ENCODE measurements around the gene KHSRP. TPM values are rescaled to one million over a fixed set of nuclear protein-coding genes. Genes with fewer than 3 reads are reported as not detected.
A peak's percentile ranks its signal among the peaks of the same experiment; 100 is the strongest.

The KHSRP gene
- total and polyA plus RNA-seq, 2 of the 4 experiments (the other 2 are of a cell fraction) = 31.9 to 93.7 TPM

DNA sequence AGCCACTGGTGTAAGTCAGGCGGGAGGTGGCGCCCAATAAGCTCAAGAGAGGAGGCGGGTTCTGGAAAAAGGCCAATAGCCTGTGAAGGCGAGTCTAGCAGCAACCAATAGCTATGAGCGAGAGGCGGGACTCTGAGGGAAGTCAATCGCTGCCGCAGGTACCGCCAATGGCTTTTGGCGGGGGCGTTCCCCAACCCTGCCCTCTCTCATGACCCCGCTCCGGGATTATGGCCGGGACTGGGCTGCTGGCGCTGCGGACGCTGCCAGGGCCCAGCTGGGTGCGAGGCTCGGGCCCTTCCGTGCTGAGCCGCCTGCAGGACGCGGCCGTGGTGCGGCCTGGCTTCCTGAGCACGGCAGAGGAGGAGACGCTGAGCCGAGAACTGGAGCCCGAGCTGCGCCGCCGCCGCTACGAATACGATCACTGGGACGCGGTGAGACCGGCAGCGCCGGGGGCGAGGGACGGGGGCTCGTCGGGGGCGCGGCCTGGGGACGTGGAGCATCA is 52.0 kb downstream of the KHSRP start, which contains the start of gene ALKBH7 (continued):
- TF ChIP-seq MAZ (IDR thresholded peaks at IDR 0.05; ENCODE audit: borderline replicate concordance, low read depth, low read length) = peak; percentile 78; the same call in 1 of the 2 replicates

DNA sequence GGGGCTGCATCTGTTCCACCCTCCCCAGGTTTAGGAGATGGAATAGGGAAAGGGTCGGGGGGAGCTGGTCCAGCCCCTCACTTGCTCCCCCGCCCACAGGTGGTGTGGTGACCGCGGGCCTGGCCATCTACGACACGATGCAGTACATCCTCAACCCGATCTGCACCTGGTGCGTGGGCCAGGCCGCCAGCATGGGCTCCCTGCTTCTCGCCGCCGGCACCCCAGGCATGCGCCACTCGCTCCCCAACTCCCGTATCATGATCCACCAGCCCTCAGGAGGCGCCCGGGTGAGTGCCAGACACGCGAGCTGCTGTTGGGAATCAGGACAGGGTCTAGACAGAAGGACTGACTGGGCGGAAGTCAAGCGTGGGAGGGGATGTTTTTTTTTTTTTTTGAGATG is 60.3 kb downstream of the KHSRP start:
- POLR2A ChIA-PET (ENCODE audit: unreplicated experiment) = no interaction called here
- WGBS, 2 experiments (ENCODE audit: extremely low coverage in 2 of 2, insufficient read length in 1 of 2) = no CpG with 5 or more reads among the region's 21 CpGs
- dilution Hi-C loops (cut with HindIII; ENCODE audit: low sequenced_read_pairs, unreplicated experiment) = no loop called here

More for the DNA sequence above, 60.3 kb downstream of the KHSRP start:
- H3K18ac ChIP-seq (ENCODE audit: low read depth, low read length) = no peak overlapping the region
- intact Hi-C loops (cut with micrococcal nuclease) (no loop called here), in situ Hi-C loops (cut with MboI; ENCODE audit: low sequenced_read_pairs) (no loop called here)
- peaks cover 22 to 34% of the 10 kb centered on the region in 2 experiments for H3K79me1 ChIP-seq (ENCODE audit: low read depth in 1 of 2, low read length in 2 of 2)
- H4K8ac ChIP-seq (ENCODE audit: low read depth in 2 of 2, low read length in 2 of 2) = no peak overlapping the region
- no peak overlapping the region for H2BK120ac ChIP-seq (ENCODE audit: low read depth, low read length)
- no peaks in the 10 kb centered on the region for H3K27me3 ChIP-seq (ENCODE audit: control insufficient read depth, insufficient read depth, low read length)
- H3K4me1 ChIP-seq (ENCODE audit: control insufficient read depth, insufficient read depth, low read length) = peaks cover 5% of the 10 kb centered on the region
- no peak overlapping the region for H2AK5ac ChIP-seq (ENCODE audit: low read depth, low read length)
- no peak for DNase-seq
- no peaks in the 10 kb centered on the region for H3K9me3 ChIP-seq (ENCODE audit: control insufficient read depth, insufficient read depth, low read length)
- CTCF ChIA-PET = no interaction called here
- H3K23ac ChIP-seq (ENCODE audit: low read depth, low read length) = no peak overlapping the region
- no peak overlapping the region for H3K4ac ChIP-seq (ENCODE audit: low read depth, low read length)
- TF ChIP-seq RCOR1 (IDR thresholded peaks at IDR 0.05; ENCODE audit: insufficient replicate concordance, low read length) (no peak), RFX5 (IDR thresholded peaks at IDR 0.05; ENCODE audit: low read depth, low read length) (no peak), CHD1 (IDR thresholded peaks at IDR 0.05; ENCODE audit: low read depth, low read length) (no peak), BHLHE40 (IDR thresholded peaks at IDR 0.05; ENCODE audit: low read depth, low read length) (no peak), RAD21 (IDR thresholded peaks at IDR 0.05; ENCODE audit: low read length) (no peak), NFE2L2 (IDR thresholded peaks at IDR 0.05; ENCODE audit: low read depth, low read length) (no peak), MAZ (IDR thresholded peaks at IDR 0.05; ENCODE audit: borderline replicate concordance, low read depth, low read length) (no peak), SMC3 (IDR thresholded peaks at IDR 0.05; ENCODE audit: low read depth, low read length) (no peak), MXI1 (IDR thresholded peaks at IDR 0.05; ENCODE audit: borderline replicate concordance, low read depth, low read length) (no peak), POLR2A (IDR thresholded peaks at IDR 0.05; ENCODE audit: low read depth, low read length) (no peak), FOS (IDR thresholded peaks at IDR 0.05; ENCODE audit: low read depth, low read length) (no peak), CEBPB (IDR thresholded peaks at IDR 0.05; ENCODE audit: low read depth, low read length) (no peak)
- TF ChIP-seq, protein P1, sequence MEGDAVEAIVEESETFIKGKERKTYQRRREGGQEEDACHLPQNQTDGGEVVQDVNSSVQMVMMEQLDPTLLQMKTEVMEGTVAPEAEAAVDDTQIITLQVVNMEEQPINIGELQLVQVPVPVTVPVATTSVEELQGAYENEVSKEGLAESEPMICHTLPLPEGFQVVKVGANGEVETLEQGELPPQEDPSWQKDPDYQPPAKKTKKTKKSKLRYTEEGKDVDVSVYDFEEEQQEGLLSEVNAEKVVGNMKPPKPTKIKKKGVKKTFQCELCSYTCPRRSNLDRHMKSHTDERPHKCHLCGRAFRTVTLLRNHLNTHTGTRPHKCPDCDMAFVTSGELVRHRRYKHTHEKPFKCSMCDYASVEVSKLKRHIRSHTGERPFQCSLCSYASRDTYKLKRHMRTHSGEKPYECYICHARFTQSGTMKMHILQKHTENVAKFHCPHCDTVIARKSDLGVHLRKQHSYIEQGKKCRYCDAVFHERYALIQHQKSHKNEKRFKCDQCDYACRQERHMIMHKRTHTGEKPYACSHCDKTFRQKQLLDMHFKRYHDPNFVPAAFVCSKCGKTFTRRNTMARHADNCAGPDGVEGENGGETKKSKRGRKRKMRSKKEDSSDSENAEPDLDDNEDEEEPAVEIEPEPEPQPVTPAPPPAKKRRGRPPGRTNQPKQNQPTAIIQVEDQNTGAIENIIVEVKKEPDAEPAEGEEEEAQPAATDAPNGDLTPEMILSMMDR (conservative IDR thresholded peaks at IDR 0.05; ENCODE audit: low read depth, low read length) = no peak
- TF ChIP-seq, protein P2, sequence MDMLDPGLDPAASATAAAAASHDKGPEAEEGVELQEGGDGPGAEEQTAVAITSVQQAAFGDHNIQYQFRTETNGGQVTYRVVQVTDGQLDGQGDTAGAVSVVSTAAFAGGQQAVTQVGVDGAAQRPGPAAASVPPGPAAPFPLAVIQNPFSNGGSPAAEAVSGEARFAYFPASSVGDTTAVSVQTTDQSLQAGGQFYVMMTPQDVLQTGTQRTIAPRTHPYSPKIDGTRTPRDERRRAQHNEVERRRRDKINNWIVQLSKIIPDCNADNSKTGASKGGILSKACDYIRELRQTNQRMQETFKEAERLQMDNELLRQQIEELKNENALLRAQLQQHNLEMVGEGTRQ (IDR thresholded peaks at IDR 0.05; ENCODE audit: low read depth, low read length) = no peak
- no peak for ATAC-seq (ENCODE audit: low read depth)
- H4K5ac ChIP-seq (ENCODE audit: low read depth, low read length) = no peak overlapping the region
- no TSS peak for BruUV-seq (replicated peaks)
- H3K9ac ChIP-seq (ENCODE audit: low read depth, low read length) = no peak overlapping the region
- H2BK5ac ChIP-seq (ENCODE audit: low read depth, low read length, poor library complexity, severe bottlenecking) = no peak overlapping the region
- no peaks in the 10 kb centered on the region for H4K20me1 ChIP-seq (ENCODE audit: insufficient read depth, low read length)
- H3K4me2 ChIP-seq (ENCODE audit: low read depth, low read length) = no peak overlapping the region
- H4K91ac ChIP-seq (ENCODE audit: insufficient read depth, low read depth, low read length) = no peak overlapping the region
- H3K56ac ChIP-seq (ENCODE audit: extremely low read depth, insufficient read depth, low read length) = no peak overlapping the region
- no peak overlapping the region for H3K14ac ChIP-seq (replicated peaks; ENCODE audit: low read depth, low read length)
- H3K27ac ChIP-seq (ENCODE audit: insufficient read depth, low read length) = no peak overlapping the region
- no peak overlapping the region for H2AFZ ChIP-seq (replicated peaks; ENCODE audit: low read length, poor library complexity)
- H3K4me3 ChIP-seq (ENCODE audit: insufficient read depth, low read depth, low read length) = no peak overlapping the region
- no peak overlapping the region for H2BK20ac ChIP-seq (ENCODE audit: low read depth, low read length)
- no peaks in the 10 kb centered on the region for H3K9me1 ChIP-seq (ENCODE audit: insufficient read depth, low read length)
- no peak overlapping the region for H2AK9ac ChIP-seq (replicated peaks; ENCODE audit: low read depth, low read length, poor library complexity)
- no peak overlapping the region for H2BK15ac ChIP-seq (ENCODE audit: low read depth, low read length)
- H3K36me3 ChIP-seq (ENCODE audit: control insufficient read depth, insufficient read depth, low read length) = peaks cover 37% of the 10 kb centered on the region

Measured in IMR-90 (cell line).